IPS DF 6.9 (cell line): ENCODE results near the gene LBX2.

Source experiments
- DNase-seq: peaks from one replicate; pipeline ENCODE4 v3.0.0-alpha.2; 2013; ENCODE audit warnings: low read depth, low spot score
- H3K27ac ChIP-seq: one replicate; pipeline ENCODE4 v1.5.1; 2013; ENCODE audit warnings: low read length, control low read depth
- H3K27me3 ChIP-seq: 2 replicates; pipeline ENCODE4 v1.6.1; 2013; ENCODE audit warnings: mild to moderate bottlenecking, low read length; ENCODE audit not compliant: control insufficient read depth, insufficient read depth
- H3K36me3 ChIP-seq: 2 replicates; pipeline ENCODE4 v1.6.1; 2013; ENCODE audit warnings: low read length; ENCODE audit not compliant: control insufficient read depth, insufficient read depth
- H3K4me1 ChIP-seq: 2 replicates; pipeline ENCODE4 v1.6.1; 2013; ENCODE audit warnings: low read length; ENCODE audit not compliant: control insufficient read depth, insufficient read depth
- H3K4me3 ChIP-seq: 2 replicates; pipeline ENCODE4 v1.5.1; 2013; ENCODE audit warnings: mild to moderate bottlenecking, low read length
- H3K9me3 ChIP-seq: 2 replicates; pipeline ENCODE4 v1.6.1; 2013; ENCODE audit warnings: low read length, inconsistent platforms; ENCODE audit not compliant: control insufficient read depth, insufficient read depth
- WGBS: extraction: QIAGEN DNeasy Blood & Tissue Kit; methylation state at CpG from one replicate; pipeline ENCODE4 v1.1.7; 2013; ENCODE audit warnings: mixed read lengths, missing lambda C conversion rate; ENCODE audit not compliant: insufficient read length, insufficient coverage; 5-methylcytosine and 5-hydroxymethylcytosine counted together

Gene LBX2

DNA sequence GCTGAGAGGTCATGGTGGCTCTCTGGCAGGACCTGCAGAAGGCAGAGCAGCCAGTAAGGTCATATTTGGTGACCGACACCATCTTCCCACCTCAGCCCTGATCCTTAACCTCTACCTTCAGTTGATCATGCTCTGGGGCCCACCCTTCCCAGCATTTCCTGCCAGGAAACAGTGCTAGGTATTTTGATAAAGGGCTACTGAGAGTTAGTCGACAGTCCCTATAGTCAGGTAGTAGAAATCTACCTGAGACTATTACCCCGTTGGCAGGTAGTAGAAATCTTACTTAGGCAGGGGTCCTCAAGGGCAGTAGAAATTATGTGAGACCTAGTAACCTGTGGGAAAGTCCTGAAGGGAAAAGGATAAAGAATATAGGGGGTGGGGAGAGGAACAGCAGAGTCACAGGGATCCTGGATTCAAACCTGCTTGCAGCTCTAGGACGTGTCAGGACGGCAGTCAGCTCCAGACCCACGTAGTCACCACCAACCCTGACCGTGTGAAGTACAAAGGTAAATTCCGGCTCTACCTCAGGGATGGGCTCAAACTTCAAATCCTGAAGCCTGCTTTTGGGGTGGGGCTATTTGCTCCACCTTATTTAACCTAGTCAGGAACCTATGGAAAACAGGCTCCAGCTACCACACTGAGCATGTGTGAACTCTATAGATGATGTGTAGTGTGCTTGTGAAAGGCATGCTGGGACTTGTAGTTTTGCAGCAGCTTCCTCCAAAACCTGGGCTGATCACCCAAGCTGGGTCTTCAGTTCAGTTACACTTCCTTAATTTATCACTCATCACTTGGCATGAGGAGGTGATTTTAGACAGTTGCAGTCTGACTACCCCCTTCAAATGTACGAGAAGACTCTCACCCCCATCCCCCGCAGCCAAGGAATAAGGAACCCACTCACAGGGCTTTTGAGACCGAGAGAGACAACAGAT is 26.6 kb upstream of the LBX2 start, which contains the start of gene DQX1:
TSS of gene DQX1 (minus strand) at position 515 of the 932 bp plus-strand sequence. CDS start at position 13, 502 bp downstream.
- no peak within 1 kb of the TSS for H3K4me3 ChIP-seq

DNA sequence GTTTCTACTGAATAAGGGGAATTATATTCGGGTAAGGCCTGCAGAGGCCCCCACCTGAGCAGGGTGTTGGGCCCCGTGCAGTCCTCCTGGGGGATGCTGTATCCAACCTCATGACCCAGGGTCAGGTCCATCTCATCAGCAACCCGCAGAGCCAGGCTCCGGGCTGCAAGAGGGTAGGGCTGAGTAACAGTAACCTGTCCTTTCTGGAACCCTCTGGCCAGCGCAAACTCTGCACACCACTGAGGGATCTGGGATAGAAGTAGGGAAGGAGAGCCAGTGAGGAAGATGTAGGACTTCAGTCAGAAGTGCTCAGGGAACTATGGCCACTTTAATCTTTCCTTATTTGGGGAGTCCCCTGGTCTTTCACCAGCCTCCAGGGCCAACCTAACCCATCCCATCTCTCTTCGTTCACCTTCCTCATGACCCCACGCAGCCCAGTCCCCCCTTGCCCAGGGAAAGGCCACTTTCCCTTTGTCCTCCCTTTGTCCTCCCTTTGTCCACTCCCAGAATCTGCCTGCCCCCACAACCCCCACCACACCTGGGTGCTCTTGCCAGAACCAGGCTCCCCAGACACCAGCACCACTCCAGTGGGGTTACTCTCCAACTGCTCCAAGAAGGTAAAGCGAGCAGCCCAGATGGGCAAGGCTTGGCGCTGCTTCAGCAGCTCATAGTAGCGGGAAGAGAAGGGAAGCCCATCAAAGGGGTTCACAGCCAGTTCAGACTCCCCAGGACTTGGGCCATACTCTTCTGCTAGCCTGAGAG is 25.7 kb upstream of the LBX2 start:
- Histone ChIP-seq H3K4me3 (no peak overlapping the region), H3K4me1 (no peaks in the 10 kb centered on the region)
- no CpG with 5 or more reads among the region's 10 CpGs for WGBS

More for the DNA sequence above, 26.6 kb upstream of the LBX2 start, which contains the start of gene DQX1:
- peaks cover 10% of the 10 kb centered on the region; the same call in 1 of the 2 replicates for H3K36me3 ChIP-seq
- peaks cover 3% of the 10 kb centered on the region for H3K4me1 ChIP-seq
- H3K27me3 ChIP-seq = 0 out of 2 replicates have a peak, but pooled peaks cover 3% of the 10 kb centered on the region
- WGBS = no CpG with 5 or more reads among the region's 11 CpGs
- no peak for DNase-seq
- H3K9me3 ChIP-seq = no peaks in the 10 kb centered on the region
- H3K27ac ChIP-seq = no peak within 1 kb of the TSS

DNA sequence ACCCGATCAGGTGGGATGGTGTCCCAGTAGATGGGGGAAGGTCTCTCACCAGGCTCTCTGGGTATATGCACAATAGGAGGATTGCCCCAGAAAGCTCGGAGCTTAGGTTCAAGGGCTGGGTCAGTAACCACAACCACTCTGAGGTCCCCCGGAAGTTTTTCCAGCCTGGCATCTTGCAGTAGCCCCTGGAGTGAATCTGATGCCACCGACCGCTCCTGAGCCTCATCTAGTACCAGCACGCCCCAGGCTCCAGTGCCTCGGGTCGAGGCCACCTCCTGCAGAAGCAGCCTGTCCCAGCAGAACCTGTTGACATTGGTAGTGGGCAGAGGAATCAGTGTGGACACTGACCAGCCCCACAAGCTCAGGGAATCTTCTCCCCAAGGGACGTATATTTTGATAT is 24.6 kb upstream of the LBX2 start:
- Histone ChIP-seq H3K4me1 (no peaks in the 10 kb centered on the region), H3K27ac (no peak overlapping the region), H3K9me3 (no peaks in the 10 kb centered on the region), H3K4me3 (no peak overlapping the region), H3K36me3 (peaks cover 10% of the 10 kb centered on the region; the same call in 1 of the 2 replicates), H3K27me3 (peaks cover 4% of the 10 kb centered on the region; the same call in 1 of the 2 replicates)
- WGBS = no CpG with 5 or more reads among the region's 9 CpGs
- no peak for DNase-seq

More for the DNA sequence above, 25.7 kb upstream of the LBX2 start:
- Histone ChIP-seq H3K9me3 (no peaks in the 10 kb centered on the region), H3K36me3 (peaks cover 10% of the 10 kb centered on the region; the same call in 1 of the 2 replicates), H3K27ac (no peak overlapping the region), H3K27me3 (0 out of 2 replicates have a peak, but pooled peaks cover 3% of the 10 kb centered on the region)
- no peak for DNase-seq

DNA sequence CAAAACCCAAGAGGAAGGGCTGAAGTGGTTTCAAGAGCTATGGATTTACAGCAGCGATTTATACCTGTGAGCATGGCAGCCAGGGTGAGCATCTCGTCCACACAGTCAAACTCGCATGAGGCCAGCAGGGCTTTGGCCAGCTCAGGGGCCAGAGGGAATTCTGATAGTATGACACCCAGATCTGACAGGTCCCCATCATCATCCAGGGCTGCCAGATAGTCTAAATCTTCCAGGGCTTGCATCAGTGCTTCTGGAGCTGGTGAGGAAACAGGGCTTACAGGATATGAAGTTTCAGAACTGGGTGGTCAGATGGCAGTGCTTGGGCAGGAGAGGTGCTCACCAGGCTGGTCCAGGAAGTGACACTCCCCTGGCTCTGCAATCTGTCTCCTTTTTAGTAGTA is 23.1 kb upstream of the LBX2 start:
- no CpG with 5 or more reads among the region's 3 CpGs for WGBS
- Histone ChIP-seq H3K9me3 (no peaks in the 10 kb centered on the region), H3K4me1 (no peaks in the 10 kb centered on the region), H3K36me3 (peaks cover 7% of the 10 kb centered on the region; the same call in 1 of the 2 replicates), H3K4me3 (no peak overlapping the region), H3K27me3 (peaks cover 15% of the 10 kb centered on the region; the same call in 1 of the 2 replicates), H3K27ac (no peak overlapping the region)
- DNase-seq = no peak

DNA sequence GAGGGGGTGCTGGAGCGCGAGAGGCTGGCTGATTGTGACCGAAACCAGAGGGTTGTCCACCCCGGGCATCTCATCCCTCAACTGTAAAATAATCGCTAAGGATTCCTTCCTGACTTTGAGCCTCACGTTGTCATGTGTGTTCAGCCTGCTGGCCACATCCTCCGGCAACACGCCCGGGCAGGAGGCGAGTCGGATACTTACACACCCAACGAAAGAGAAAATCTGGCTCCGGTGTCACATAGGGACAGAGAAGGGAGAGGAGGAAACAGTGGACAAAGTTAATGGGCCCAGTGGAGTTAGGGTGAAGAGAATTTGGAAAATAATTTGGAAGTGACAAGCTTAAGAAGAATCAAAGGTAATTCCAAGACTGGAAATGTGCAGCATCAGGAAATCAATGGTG is 17.2 kb upstream of the LBX2 start:
- no peak for DNase-seq
- no peak overlapping the region for H3K4me3 ChIP-seq
- H3K27me3 ChIP-seq = peaks cover 63% of the 10 kb centered on the region
- H3K36me3 ChIP-seq = no peaks in the 10 kb centered on the region
- WGBS = no CpG with 5 or more reads among the region's 13 CpGs
- no peaks in the 10 kb centered on the region for H3K9me3 ChIP-seq
- no peak overlapping the region for H3K27ac ChIP-seq
- peaks cover 9% of the 10 kb centered on the region for H3K4me1 ChIP-seq

DNA sequence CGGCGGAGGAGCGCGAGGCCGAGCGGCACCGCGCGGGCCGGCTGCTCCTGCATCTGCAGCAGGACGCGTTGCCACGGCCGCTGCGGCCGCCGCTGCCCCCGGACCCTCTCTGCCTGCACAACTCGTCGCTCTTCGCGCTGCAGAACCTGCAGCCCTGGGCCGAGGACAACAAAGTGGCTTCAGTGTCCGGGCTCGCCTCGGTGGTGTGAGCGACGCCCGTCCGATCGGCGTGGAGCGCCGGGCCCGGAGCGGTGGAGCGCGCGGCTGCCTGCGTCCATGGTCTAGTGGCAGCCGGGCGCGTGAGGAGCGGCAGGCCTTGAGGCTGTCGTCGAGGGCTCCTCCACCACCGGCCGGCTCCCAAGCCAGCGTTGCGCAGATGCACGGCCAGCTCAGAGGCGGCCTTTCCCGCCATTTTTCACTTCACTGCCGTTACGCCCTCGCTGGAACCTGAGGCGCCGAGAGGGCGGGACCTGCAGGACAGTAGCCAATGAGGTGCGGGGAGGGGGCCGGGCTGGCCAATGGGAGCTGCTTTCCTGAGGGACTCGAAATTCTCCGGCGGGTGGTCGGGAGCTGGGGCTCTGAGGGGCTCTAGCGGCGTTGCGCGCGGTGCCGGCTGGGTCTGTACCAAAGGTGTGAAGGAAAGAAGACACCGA is 16.7 kb upstream of the LBX2 start:
- WGBS = no CpG with 5 or more reads among the region's 72 CpGs

DNA sequence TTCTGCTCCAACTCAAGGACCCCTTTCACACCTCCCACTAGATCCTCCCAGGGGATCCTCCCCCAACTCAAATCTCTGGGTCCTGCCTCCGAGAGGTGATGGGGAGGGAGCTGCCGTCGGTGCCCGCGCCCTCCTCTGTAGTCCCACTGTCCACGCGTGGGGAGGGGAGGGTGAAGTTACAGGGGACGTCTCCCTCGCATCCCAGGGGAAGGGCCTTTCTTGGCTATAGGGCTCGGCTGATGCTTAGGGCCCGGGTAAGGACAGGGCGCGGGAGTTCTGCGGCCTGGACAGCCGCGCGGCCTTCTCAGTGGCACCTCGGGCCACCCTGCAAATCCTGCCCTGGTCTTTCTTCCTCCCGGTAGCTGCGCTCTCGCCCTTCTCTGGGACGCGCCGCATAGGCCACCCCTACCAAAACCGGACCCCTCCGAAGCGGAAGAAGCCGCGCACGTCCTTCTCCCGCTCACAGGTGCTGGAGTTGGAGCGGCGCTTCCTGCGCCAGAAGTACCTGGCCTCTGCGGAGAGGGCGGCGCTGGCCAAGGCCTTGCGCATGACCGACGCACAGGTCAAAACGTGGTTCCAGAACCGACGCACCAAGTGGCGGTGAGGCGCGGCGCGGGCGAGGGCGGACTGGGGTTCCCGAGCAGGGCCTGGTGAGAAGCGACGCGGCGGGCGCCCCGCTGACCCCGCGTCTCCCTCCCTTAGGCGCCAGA is 16.0 kb upstream of the LBX2 start:
- no peak overlapping the region for H3K27ac ChIP-seq
- no peaks in the 10 kb centered on the region for H3K9me3 ChIP-seq
- H3K36me3 ChIP-seq = no peaks in the 10 kb centered on the region
- no peak for DNase-seq
- peaks cover 9% of the 10 kb centered on the region for H3K4me1 ChIP-seq
- peak overlapping the region; percentile 21; the same call in 1 of the 2 replicates for H3K4me3 ChIP-seq
- no CpG with 5 or more reads among the region's 60 CpGs for WGBS
- peaks cover 73% of the 10 kb centered on the region for H3K27me3 ChIP-seq

More for the DNA sequence above, 16.7 kb upstream of the LBX2 start:
- no peaks in the 10 kb centered on the region for H3K36me3 ChIP-seq
- DNase-seq = no peak
- H3K27ac ChIP-seq = no peak overlapping the region
- H3K9me3 ChIP-seq = no peaks in the 10 kb centered on the region
- peak overlapping the region; percentile 21; the same call in 1 of the 2 replicates for H3K4me3 ChIP-seq
- peaks cover 9% of the 10 kb centered on the region for H3K4me1 ChIP-seq
- peaks cover 68% of the 10 kb centered on the region for H3K27me3 ChIP-seq

DNA sequence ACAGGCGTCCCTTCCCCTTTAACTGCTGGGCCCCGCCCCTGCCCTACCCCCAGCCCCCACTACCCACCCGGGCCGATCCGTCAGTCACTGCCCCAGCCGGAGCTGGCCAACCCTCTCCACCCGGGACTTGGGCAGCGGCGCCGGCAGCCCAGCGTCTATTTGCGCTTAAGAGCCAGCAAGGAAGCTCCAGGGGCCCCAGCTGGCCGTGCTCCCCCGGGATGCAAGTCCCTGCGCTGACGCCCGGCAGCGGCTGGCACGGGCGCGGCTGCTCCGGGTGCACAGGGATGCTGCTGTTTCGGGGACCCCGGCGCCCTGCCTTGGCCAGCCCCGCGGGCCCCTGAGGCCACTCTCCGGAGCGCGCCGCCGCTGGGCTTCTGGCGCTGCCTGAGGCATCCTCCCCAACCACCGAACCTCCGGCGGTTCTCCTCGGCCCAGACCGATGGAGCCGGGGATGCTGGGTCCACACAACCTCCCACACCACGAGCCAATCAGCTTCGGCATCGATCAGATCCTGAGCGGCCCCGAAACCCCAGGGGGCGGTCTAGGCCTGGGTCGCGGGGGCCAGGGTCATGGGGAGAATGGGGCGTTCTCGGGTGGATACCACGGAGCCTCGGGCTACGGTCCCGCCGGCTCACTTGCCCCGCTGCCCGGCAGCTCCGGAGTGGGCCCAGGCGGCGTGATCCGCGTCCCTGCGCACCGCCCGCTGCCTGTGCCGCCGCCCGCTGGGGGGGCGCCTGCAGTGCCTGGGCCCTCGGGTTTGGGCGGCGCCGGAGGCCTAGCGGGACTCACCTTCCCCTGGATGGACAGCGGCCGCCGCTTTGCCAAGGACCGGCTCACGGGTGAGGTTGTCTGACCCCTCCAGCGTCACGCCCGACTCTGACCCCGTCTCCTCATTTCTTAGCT is 15.2 kb upstream of the LBX2 start, which contains the start of gene TLX2:
TSS of gene TLX2 (plus strand) at position 83 of the 903 bp plus-strand sequence. CDS start at position 440, 357 bp downstream.
- Histone ChIP-seq H3K27me3 (peaks cover 81% of the 10 kb centered on the region), H3K36me3 (no peaks in the 10 kb centered on the region), H3K4me3 (peak within 1 kb of the TSS; percentile 16; the same call in 1 of the 2 replicates), H3K27ac (no peak within 1 kb of the TSS), H3K9me3 (no peaks in the 10 kb centered on the region), H3K4me1 (peaks cover 9% of the 10 kb centered on the region)
- WGBS = no CpG with 5 or more reads among the region's 82 CpGs
- no peak for DNase-seq
